Pulmonary artery endothelial cell (primary cell): ENCODE data around the gene TRIM67. TPM values are rescaled to one million over a fixed set of nuclear protein-coding genes. Genes with fewer than 3 reads are reported as not detected.
"Not testable (repeated sequence)": the region's sequence is repeated elsewhere in the genome, so short reads cannot be mapped to it uniquely, and the experiment has no call there.

Source experiments
- DNase-seq: peaks from one replicate; pipeline ENCODE4 v3.0.0-alpha.2; 2011; ENCODE audit warnings: low read depth, low spot score
- total RNA-seq: library from RNA; depleted of rRNA; stranded (reverse); fragments of >200 nt; gene quantifications from 2 replicates; pipeline ENCODE4 v1.2.3, GENCODE V29; 2014

Gene TRIM67
- total RNA-seq, result not detected in 2 replicates

DNA sequence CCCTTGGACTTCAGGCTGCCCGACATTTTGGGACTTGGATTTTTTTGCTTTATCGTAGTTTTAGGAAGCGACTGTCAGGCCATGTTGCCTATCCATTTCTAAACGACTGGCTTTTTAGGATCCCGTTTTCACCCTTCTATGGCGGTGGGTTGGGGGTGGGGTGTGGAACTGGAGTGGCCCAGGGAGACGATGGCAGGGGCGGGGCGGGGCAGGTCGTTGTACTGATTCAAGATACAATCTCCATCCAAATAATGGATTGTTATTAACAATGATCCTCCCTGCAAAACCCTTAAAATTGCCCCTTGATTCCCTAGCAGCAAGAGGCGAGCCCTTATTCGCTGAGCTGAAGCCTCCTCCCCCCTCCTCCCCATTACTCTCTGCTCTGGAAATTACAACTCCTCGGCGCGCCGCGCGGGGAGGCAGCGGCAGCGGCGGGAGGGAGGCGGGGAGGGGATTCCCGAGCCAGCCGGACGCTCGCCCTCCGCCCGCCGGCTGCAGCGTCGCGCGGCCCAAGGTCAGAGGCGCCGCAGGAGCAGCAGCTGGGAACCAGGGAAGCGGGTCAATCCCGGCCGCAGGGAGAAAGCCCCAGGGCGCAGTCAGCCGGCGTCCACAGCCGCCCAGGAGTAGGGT is at the start of gene TRIM67:
TSS of gene TRIM67 (plus strand) at position 392 of the 630 bp plus-strand sequence. CDS start 912 bp downstream, outside the sequence.
- DNase-seq, result no peak

- no peak for DNase-seq
These were observed 45.1 kb upstream of the TRIM67 start for GRCh38 chr1:231116738-231117137.

DNA sequence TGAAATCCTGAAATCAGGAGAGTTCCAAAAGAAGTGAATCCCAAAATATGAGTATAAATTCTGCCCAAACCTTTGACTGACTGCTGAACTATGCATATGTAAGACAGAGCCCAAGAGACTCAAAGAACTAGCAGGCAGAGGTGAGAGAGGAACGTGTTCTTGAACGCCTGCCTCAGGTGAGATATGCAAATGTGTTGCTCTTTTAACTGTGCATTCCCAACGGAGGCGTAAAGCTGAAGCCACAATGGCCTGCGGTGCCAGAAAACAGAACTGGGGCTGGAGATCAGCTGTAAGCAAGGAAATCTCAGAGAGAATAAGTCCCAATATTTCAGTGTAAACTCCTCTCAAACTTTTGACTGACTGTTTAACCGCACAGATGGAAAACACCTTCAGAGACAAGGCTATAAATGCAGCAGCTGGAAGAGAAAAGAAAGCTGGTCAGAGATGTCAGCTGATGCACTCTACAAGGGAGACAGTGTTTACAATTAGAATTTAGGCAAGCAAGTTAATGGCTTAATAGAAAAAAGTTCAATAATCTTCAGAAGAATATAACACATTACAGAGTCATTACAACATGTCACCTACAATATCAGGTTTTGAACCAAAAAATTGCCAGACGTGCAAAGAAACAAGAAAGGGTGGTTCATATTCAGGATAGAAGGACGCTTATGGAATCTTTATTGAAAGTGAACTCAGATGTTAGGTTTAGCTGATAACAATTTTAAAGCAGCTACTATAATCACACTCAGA is 43.0 kb upstream of the TRIM67 start:
- no peak for DNase-seq

- DNase-seq, result no peak
These were observed 40.3 kb upstream of the TRIM67 start for GRCh38 chr1:231121533-231121932.

DNA sequence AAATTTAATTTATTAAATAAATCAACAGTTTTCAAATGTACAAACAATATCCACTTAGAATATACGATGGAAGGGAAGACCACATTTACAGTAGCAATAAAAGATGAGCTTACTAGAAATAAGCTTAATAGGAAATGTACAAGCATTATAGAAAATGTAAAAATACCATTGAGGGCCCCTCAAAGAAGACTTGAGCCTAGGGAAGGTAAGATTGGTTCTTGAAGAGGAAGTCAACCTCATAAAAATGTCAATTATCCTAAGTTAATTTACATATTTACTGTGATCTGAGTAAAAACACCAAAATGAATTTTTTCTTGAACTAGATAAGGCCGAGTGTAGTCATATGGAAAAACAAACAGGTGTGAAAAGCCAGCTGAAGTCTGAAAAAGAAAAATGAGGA is 39.7 kb upstream of the TRIM67 start:
- no peak for DNase-seq

DNA sequence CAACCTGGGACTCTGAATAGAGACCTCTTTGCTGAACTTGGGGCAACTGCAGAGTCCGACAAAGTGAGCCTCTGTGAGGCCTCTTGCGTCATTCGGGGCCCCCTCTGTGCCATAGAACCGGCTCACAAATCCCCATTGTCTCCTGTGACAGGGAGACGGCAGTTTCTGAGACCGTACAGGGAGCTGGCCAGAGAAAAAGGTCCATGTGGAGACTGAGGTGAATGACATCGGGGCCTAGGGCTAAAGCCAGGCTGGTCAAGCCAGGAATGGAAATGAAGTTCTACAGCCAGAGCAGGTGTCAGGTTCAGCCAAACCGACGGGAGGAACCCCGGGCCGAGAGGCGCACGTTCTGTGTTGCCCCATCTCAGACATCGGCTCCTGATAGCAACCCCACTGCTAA is 37.1 kb upstream of the TRIM67 start:
- DNase-seq, result no peak

- no peak for DNase-seq
These were observed 35.8 kb upstream of the TRIM67 start for GRCh38 chr1:231125972-231126580.

- not testable (repeated sequence) for DNase-seq
These were observed 34.8 kb upstream of the TRIM67 start for GRCh38 chr1:231127106-231127505.

GRCh38 chr1:231128471-231128870 is 33.4 kb upstream of the TRIM67 start:
- not testable (repeated sequence) for DNase-seq

GRCh38 chr1:231130544-231130943 is 31.3 kb upstream of the TRIM67 start:
- no peak for DNase-seq

- not testable (repeated sequence) for DNase-seq
These were observed 29.3 kb upstream of the TRIM67 start for GRCh38 chr1:231132591-231132990.

GRCh38 chr1:231134624-231135023 is 27.2 kb upstream of the TRIM67 start:
- no peak for DNase-seq

DNA sequence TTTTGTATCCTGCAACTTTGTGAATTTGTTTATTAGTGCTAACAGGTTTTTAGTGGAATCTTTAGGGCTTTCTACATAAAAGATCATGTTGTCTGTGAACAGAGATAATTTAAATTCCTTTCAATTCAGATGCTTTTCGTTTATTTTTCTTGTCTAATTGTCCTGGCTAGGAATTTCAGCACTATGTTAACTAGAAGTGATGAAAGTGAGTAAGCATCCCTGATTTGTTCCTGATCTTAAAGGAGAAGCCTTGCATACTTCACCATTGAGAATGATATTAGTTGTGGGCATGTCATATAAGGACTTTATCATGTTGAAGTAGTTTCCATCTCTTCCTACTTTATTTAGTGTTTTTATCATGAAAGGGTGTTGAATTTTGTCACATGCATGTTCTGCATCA is 23.6 kb upstream of the TRIM67 start:
- no peak for DNase-seq

GRCh38 chr1:231139125-231139649 is 22.7 kb upstream of the TRIM67 start:
- peak; percentile 59 for DNase-seq

- DNase-seq, result no peak
These were observed 21.9 kb upstream of the TRIM67 start for GRCh38 chr1:231139659-231140654.

DNA sequence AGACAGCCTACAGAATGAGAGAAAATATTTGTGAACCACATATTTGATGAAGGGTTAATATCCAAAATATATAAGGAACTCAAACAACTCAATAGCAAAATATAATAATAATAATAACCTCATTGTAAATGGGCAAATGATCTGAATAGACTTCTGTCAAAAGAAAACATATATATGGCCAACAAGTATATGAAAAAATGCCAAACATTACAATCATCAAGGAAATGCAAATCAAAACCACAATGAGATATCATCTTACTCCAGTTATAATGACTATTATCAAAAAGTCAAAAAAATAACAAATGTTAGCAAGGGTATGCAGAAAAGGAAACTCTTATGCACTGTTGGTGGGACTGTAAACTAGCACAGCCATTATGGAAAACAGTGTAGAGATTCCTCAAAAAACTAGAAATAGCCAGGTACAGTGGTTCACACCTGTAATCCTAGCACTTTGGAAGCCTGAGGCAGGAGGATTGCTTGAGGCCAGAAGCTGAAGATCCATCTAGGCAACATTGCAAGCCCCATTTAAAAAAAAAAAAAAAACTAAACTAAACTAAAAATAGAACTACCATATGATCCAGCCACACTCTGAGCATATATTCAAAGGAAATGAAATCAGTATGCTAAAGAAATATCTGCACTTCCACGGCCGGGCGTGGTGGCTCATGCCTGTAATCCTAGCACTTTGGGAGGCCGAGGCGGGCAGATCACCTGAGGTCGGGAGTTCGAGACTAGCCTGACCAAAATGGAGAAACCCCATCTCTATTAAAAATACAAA is 17.3 kb upstream of the TRIM67 start:
- no peak for DNase-seq

DNA sequence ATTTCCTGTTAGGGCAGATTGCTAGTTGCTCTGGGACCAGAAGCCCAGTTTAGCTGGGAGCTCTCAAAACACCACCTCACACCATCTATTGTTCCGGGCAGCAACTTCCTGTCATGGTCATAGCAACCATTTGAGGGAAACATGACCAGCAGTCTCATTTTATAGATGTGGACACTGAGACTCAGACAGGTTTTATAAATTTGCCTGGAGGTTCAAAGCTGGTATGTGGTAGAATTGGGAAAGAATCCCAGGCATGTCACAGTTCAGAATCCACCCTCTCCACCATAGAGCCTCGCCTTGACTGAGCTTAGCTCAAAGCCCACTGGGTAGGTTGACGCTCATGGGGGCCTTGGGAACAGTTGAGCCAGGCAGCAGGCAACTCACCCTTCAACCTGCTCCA is 14.0 kb upstream of the TRIM67 start:
- no peak for DNase-seq

- no peak for DNase-seq
These were observed 10.0 kb upstream of the TRIM67 start for GRCh38 chr1:231151811-231152210.

DNA sequence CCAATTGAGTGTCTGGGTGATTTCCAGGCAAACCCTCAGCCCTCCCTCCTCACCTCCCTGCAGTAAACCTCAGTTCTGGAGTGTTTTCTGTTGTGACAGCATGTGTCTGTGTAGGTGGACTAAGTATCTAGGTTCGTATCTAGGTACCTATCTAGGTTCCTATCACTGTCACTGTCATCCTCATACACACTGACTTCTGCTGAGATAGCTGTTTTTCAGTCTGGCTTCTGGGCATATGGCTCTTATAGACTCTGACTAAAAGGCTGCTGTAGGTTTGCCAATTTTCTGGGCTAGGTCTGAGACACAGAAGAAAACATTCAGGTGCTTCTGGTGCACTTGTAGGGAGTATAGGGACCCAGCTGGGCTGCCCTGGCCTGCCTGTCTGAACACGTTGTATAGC is 8.1 kb upstream of the TRIM67 start:
- DNase-seq, result no peak

DNA sequence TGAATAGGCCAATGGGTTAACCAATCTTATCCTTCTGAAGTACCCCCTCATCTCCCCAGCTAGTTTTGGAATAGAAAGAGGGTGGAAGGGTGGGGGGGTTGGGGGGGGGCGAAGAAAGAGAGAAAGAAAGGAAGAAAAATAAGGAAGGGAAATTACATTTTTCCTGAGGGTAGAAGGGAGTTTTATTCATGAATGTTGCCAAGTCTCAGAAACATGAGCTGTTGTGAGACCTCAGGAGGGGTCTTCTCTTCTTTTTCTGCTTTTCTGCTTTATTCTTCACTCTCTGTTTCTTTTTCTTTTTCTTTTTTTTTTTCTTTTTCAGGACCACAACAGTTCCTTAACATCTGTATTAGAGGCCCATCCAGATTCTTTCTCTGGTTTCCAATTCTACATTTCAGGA is 6.0 kb upstream of the TRIM67 start:
- DNase-seq, result no peak
